ENCODE data around the gene OR2G3.

OR2G3 gene

GRCh38 chr1:247605286-247605685 lies at the start of gene OR2G3:
Gene OR2G3, plus strand, starts transcription at chr1:247605586. Its CDS starts 0 bp downstream, at chr1:247605586.
- in situ Hi-C loops (cut with MboI; ENCODE audit: low sequenced_read_pairs) = no loop called here

GRCh38 chr1:247557926-247558674 lies 47.3 kb upstream of the OR2G3 start:
- in situ Hi-C loops (cut with MboI; ENCODE audit: low sequenced_read_pairs) = no loop called here

- in situ Hi-C loops (cut with MboI; ENCODE audit: low sequenced_read_pairs) = no loop called here
Observed at GRCh38 chr1:247561711-247562110, 43.7 kb upstream of the OR2G3 start.

GRCh38 chr1:247562198-247562597 lies 43.2 kb upstream of the OR2G3 start:
- in situ Hi-C loops (cut with MboI; ENCODE audit: low sequenced_read_pairs) = no loop called here

GRCh38 chr1:247574236-247574635 lies 31.1 kb upstream of the OR2G3 start:
- in situ Hi-C loops (cut with MboI; ENCODE audit: low sequenced_read_pairs) = no loop called here

- in situ Hi-C loops (cut with MboI; ENCODE audit: low sequenced_read_pairs) = no loop called here
Observed at GRCh38 chr1:247574664-247575063, 30.7 kb upstream of the OR2G3 start.

GRCh38 chr1:247576514-247576913 lies 28.9 kb upstream of the OR2G3 start:
- in situ Hi-C loops (cut with MboI; ENCODE audit: low sequenced_read_pairs) = no loop called here

- in situ Hi-C loops (cut with MboI; ENCODE audit: low sequenced_read_pairs) = no loop called here
Observed at GRCh38 chr1:247578946-247579460, 26.4 kb upstream of the OR2G3 start.

- in situ Hi-C loops (cut with MboI; ENCODE audit: low sequenced_read_pairs) = no loop called here
Observed at GRCh38 chr1:247588060-247588459, 17.3 kb upstream of the OR2G3 start, which contains the start of gene OR2G2. Gene OR2G2, plus strand, starts transcription at chr1:247588360. Its CDS starts 0 bp downstream, at chr1:247588360.

GRCh38 chr1:247613405-247613804 lies 8.0 kb downstream of the OR2G3 start:
- in situ Hi-C loops (cut with MboI; ENCODE audit: low sequenced_read_pairs) = no loop called here

GRCh38 chr1:247614625-247615024 lies 9.2 kb downstream of the OR2G3 start:
- in situ Hi-C loops (cut with MboI; ENCODE audit: low sequenced_read_pairs) = no loop called here

GRCh38 chr1:247627951-247628350 lies 22.6 kb downstream of the OR2G3 start:
- in situ Hi-C loops (cut with MboI; ENCODE audit: low sequenced_read_pairs) = no loop called here

- in situ Hi-C loops (cut with MboI; ENCODE audit: low sequenced_read_pairs) = no loop called here
Observed at GRCh38 chr1:247638011-247638410, 32.6 kb downstream of the OR2G3 start.

- in situ Hi-C loops (cut with MboI; ENCODE audit: low sequenced_read_pairs) = no loop called here
Observed at GRCh38 chr1:247638781-247639180, 33.4 kb downstream of the OR2G3 start.

- in situ Hi-C loops (cut with MboI; ENCODE audit: low sequenced_read_pairs) = no loop called here
Observed at GRCh38 chr1:247639381-247639981, 34.1 kb downstream of the OR2G3 start.

GRCh38 chr1:247642742-247643141 lies 37.4 kb downstream of the OR2G3 start:
- in situ Hi-C loops (cut with MboI; ENCODE audit: low sequenced_read_pairs) = no loop called here

- in situ Hi-C loops (cut with MboI; ENCODE audit: low sequenced_read_pairs) = no loop called here
Observed at GRCh38 chr1:247646867-247647266, 41.5 kb downstream of the OR2G3 start.

GRCh38 chr1:247647864-247648263 lies 42.5 kb downstream of the OR2G3 start:
- in situ Hi-C loops (cut with MboI; ENCODE audit: low sequenced_read_pairs) = no loop called here

GRCh38 chr1:247653040-247653439 lies 47.7 kb downstream of the OR2G3 start:
- in situ Hi-C loops (cut with MboI; ENCODE audit: low sequenced_read_pairs) = no loop called here

Data from hTERT RPE-1 (cell line).